Ishikawa (cell line): ENCODE results near the gene RNF20.

Experiments used
- CEBPB ChIP-seq: IDR thresholded peaks from 2 replicates; pipeline ENCODE4 v1.6.1; 2012
- CREB1 ChIP-seq: IDR thresholded peaks from 2 replicates; pipeline ENCODE4 v1.6.1; 2012; ENCODE audit warnings: low read depth
- EGR1 ChIP-seq: IDR thresholded peaks from 2 replicates; pipeline ENCODE4 v1.6.1; 2012
- EP300 ChIP-seq: IDR thresholded peaks from 2 replicates; pipeline ENCODE4 v1.6.1; 2012; ENCODE audit warnings: borderline replicate concordance
- FOXM1 ChIP-seq: IDR thresholded peaks from 2 replicates; pipeline ENCODE4 v1.6.1; 2012; ENCODE audit warnings: low read depth, borderline replicate concordance
- MAX ChIP-seq: IDR thresholded peaks from 2 replicates; pipeline ENCODE4 v1.6.1; 2012
- NFIC ChIP-seq: IDR thresholded peaks from 2 replicates; pipeline ENCODE4 v1.6.1; 2012
- RAD21 ChIP-seq: IDR thresholded peaks from 2 replicates; pipeline ENCODE4 v1.6.1; 2012; ENCODE audit warnings: low read depth
- REST ChIP-seq: IDR thresholded peaks from 2 replicates; pipeline ENCODE4 v1.6.1; 2012; ENCODE audit warnings: low read depth, mild to moderate bottlenecking
- TAF1 ChIP-seq: IDR thresholded peaks from 2 replicates; pipeline ENCODE4 v1.6.1; 2012; ENCODE audit warnings: low read depth, mild to moderate bottlenecking
- TCF12 ChIP-seq: IDR thresholded peaks from 2 replicates; pipeline ENCODE4 v1.6.1; 2012; ENCODE audit warnings: low read depth
- TEAD4 ChIP-seq: IDR thresholded peaks from 2 replicates; pipeline ENCODE4 v1.6.1; 2012
- USF1 ChIP-seq: IDR thresholded peaks from 2 replicates; pipeline ENCODE4 v1.6.1; 2012
- YY1 ChIP-seq: IDR thresholded peaks from 2 replicates; pipeline ENCODE4 v1.6.1; 2012; ENCODE audit warnings: low read depth
- ZBTB7A ChIP-seq: IDR thresholded peaks from 2 replicates; pipeline ENCODE4 v1.6.1; 2012; ENCODE audit warnings: low read depth

RNF20 gene

GRCh38 chr9:101536938-101537337 lies 3.3 kb downstream of the RNF20 start:
- TF ChIP-seq YY1 (peak; percentile 66), FOXM1 (no peak), REST (peak; percentile 92)

- no peak for TF ChIP-seq TEAD4
- no peak for TF ChIP-seq FOXM1
- TF ChIP-seq CEBPB = no peak
- no peak for TF ChIP-seq REST
- TF ChIP-seq ZBTB7A = no peak
- TF ChIP-seq YY1 = no peak
- no peak for TF ChIP-seq EP300
- TF ChIP-seq TAF1 = no peak
Observed at GRCh38 chr9:101540069-101540468, 6.4 kb downstream of the RNF20 start.

GRCh38 chr9:101543098-101543735 lies 9.6 kb downstream of the RNF20 start:
- TF ChIP-seq REST = no peak
- TF ChIP-seq MAX = no peak
- TF ChIP-seq FOXM1 = no peak
- TF ChIP-seq CREB1 = no peak
- TF ChIP-seq EP300 = no peak
- TF ChIP-seq CEBPB = no peak
- TF ChIP-seq TAF1 = no peak
- TF ChIP-seq NFIC = no peak
- TF ChIP-seq EGR1 = no peak
- no peak for TF ChIP-seq TCF12
- no peak for TF ChIP-seq RAD21

- TF ChIP-seq USF1 = no peak
- TF ChIP-seq CREB1 = no peak
- no peak for TF ChIP-seq TCF12
- no peak for TF ChIP-seq YY1
- no peak for TF ChIP-seq EGR1
- TF ChIP-seq RAD21 = no peak
- TF ChIP-seq EP300 = no peak
- no peak for TF ChIP-seq CEBPB
- TF ChIP-seq FOXM1 = no peak
- no peak for TF ChIP-seq ZBTB7A
- TF ChIP-seq NFIC = no peak
- TF ChIP-seq REST = no peak
- no peak for TF ChIP-seq MAX
- TF ChIP-seq TEAD4 = no peak
- TF ChIP-seq TAF1 = no peak
Observed at GRCh38 chr9:101561740-101562139, 28.1 kb downstream of the RNF20 start.

- no peak for TF ChIP-seq TEAD4
- no peak for TF ChIP-seq ZBTB7A
Observed at GRCh38 chr9:101562966-101563365, 29.3 kb downstream of the RNF20 start.
